ENCODE results near the gene PLD2.
"Not testable (repeated sequence)": the region's sequence is repeated elsewhere in the genome, so short reads cannot be mapped to it uniquely, and the experiment has no call there.

Gene PLD2

DNA sequence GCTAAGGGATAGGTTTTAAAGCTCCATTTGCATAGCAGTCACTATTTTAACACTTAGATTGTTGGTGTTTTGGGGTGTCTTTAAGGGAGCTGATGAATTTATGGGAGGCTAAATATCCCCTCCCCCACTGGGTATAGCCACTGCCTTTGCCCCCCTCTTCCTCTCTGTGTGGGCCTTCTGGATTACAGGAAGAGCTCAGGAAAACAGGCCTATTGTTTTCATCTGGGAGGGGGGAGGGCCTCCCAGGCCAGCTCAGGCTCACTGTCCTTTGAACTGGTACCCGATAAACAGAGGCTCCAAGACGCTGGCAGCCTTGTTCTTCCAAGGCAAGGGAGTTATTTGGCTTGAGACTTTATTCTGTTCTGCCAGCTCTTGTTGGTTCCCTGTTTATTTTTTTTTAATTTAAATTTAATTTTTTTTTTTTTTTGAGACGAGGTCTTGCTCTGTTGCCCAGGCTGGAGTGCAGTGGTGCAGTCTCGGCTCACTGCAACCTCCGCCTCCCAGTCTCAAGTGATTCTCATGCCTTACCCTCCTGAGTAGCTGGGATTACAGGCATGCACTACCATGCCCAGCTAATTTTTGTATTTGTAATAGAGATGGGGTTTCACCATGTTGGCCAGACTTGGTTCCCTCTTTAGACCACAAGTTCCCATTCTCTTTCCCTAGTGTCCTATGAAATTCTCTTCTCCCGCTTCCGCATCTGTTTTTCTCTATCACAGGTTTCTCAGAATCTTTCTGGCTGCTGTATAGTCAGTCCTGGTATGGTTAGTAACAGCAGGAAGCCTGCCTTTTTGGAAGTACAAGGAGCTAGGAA lies 51.3 kb downstream of the PLD2 start:
- DNase-seq: no peak

DNA sequence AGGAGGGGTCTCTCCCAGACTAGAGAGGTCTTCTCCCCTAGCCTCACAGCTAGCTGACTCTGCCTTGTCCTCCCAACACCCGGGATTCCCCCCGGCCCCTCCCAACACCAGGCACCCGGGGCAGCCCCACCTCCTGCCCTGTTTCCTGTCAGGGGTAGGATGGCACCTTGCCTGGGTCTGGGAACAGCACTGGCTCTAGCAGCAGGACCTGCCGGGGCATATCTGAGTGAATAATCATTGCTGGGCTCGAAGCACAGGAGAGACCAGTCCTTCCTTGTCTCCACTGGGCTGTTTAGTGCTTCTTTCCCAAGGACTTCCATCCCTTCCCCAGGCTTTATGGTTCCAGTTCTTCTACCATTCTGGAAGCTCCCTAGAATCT lies 51.9 kb downstream of the PLD2 start:
- DNase-seq: no peak

GRCh38 chr17:4859816-4860625 lies 53.1 kb downstream of the PLD2 start:
- no peak for DNase-seq

DNA sequence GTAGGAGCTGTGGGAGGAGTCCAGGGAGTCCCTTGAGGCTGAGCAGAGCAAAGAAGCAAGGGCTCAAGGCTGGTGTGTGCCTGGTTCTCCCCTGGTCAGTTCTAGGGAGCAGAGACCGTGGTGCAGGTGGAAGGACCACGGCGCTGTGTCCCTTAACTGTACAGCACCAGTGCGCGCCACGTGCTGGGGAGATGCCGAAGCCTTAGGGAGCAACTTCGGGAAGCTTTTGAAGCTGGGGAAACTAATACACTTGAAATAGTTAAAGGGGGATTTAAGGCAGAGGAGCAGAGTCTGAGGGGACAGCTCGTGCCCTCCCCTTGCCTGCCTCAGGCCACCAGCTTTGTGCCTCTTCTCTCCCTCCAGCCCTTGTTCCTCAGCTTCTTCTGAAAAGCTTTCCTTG lies 53.7 kb downstream of the PLD2 start:
- DNase-seq: no peak

DNA sequence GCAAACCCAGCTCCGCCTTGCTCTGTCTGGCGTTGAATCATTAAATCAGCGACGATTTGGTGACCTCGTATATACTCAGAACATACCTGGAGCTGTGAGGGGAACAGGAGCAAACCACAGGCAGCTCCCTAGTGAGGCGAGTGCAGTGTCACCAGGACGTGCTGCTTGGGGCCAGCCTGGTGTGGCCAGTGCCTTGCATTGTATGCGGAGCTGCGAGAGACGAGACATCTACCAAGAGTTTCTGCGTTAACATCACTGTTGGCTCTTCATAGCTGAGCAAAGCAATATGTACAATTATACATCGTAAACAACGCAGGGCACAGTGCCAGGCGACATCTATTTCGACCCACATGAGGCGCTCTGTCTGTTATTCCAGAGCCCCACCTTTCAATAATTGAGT lies 54.1 kb downstream of the PLD2 start:
- DNase-seq: no peak

DNA sequence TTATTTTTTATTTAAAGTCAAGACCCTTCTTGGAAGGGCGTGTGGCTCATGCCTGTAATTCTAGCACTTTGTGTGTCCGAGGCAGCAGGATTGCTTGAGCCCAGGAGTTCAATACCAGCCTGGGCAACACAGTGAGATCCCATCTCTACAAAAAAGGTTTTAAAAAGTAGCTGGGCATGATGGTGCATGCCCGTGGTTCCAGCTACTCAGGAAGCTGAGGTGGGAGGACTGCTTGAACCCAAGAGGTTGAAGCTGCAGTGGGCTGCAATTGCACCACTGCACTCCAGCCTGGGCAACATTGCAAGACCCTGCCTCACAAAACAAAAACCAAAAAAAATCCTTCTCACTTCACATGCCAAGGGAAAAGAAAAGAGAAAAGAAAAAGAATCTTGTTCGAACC lies 55.8 kb downstream of the PLD2 start:
- no peak for DNase-seq

- DNase-seq: no peak
These were observed 56.4 kb downstream of the PLD2 start for GRCh38 chr17:4863321-4863720.

- DNase-seq: not testable (repeated sequence)
These were observed 60.6 kb downstream of the PLD2 start for GRCh38 chr17:4867535-4867934.

DNA sequence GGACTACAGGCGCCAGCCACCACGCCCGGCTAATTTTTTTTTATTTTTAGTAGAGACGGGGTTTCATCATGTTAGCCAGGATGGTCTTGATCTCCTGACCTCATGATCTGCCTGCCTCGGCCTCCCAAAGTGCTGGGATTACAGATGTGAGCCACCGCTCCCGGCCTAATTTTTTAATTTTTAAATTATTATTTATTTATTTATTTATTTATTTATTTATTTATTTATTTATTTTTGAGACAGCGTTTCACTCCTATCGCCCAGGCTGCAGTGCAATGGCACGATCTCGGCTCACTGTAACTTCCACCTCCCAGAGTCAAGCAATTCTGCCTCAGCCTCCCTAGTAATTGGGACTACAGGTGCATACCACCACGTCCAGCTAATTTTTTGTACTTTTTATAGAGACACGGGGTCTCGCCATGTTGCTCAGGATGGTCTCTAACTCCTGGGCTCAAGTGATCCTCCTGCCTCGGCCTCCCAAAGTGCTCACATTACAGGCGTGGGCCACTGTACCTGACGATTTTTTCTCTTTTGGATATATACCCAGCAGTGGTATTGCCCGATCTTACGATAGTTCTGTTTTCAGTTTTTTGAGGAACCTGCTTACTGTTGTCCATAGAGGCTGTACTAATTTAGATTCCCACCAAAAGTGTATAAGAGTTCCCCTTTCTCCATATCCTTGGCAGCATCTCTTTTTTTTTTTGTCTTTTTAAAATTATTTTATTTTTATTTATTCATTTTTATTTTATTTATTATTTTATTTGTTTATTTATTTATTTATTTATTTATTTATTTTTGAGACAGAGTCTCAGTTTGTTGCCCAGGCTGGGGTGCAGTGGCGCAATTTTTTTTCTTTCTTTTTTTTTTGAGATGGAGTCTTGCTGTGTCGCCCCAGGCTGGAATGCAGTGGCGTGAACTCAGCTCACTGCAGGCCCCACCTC lies 62.4 kb downstream of the PLD2 start:
- not testable (repeated sequence) for DNase-seq

GRCh38 chr17:4870855-4871254 lies 63.9 kb downstream of the PLD2 start:
- DNase-seq: no peak

- no peak for DNase-seq
These were observed 65.8 kb downstream of the PLD2 start for GRCh38 chr17:4872786-4873185.
